ENCODE data around the gene PDZD2. TPM values are rescaled to one million over a fixed set of nuclear protein-coding genes. Genes with fewer than 3 reads are reported as not detected.

The PDZD2 gene
- total and polyA plus RNA-seq, 7 donors, result 1.2 to 11.7 (median 7.1) TPM

DNA sequence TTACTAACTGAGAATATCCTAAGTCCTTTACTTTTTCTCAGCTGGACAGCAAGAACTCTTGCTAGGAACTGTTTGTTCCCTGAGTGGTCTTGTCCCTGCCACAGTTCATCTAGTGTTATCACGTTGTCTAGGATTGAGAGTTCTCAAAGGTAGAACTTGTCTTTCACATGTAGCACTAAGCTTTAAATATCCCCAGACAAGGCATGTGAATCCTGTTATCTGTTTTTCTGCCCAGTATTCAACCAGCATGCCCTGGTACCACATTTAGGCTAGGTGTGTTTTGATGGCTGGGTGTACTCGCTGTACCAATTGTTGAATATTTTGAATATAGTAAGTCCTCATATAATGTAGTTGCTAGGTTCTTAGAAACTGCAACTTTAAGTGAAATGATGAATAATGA lies 27.9 kb upstream of the PDZD2 start:
- TF ChIP-seq POLR2A (IDR thresholded peaks at IDR 0.05), result no peak
- no peak for TF ChIP-seq POLR2AphosphoS5 (IDR thresholded peaks at IDR 0.05)
- Histone ChIP-seq H3K27ac (no peak overlapping the region), H3K27me3 (no peaks in the 10 kb centered on the region), H3K4me3 (no peak overlapping the region), H3K36me3 (no peaks in the 10 kb centered on the region), H3K4me1 (no peaks in the 10 kb centered on the region), H3K9me3 (no peaks in the 10 kb centered on the region)
- intact Hi-C loops (cut with DNase I), result no loop called here
- no peak for DNase-seq
- WGBS, 2 donors, result 79 to 92% methylated on average over 2 of the region's 2 CpGs

DNA sequence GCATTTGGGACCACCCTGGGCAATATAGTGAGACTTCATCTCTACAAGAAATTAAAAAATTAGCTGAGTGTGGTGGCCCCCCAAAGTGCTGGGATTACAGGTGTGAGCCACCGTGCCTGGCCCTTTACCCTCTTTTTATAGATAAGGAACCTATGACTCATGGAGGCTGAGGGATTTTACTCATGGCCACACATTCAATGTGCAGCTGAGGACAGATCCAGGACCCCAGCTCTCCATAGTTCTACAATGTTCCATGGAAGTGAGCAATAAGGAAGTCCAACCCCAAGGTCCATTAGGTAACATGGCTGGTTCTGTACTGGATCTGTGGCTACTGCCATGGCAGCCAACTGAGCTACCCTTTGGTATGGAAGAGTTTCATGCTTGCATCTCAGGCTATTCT lies 25.3 kb upstream of the PDZD2 start:
- TF ChIP-seq EP300 (IDR thresholded peaks at IDR 0.05) (no peak), POLR2A (IDR thresholded peaks at IDR 0.05) (no peak), POLR2AphosphoS5 (IDR thresholded peaks at IDR 0.05) (no peak)
- TF ChIP-seq, protein P1, sequence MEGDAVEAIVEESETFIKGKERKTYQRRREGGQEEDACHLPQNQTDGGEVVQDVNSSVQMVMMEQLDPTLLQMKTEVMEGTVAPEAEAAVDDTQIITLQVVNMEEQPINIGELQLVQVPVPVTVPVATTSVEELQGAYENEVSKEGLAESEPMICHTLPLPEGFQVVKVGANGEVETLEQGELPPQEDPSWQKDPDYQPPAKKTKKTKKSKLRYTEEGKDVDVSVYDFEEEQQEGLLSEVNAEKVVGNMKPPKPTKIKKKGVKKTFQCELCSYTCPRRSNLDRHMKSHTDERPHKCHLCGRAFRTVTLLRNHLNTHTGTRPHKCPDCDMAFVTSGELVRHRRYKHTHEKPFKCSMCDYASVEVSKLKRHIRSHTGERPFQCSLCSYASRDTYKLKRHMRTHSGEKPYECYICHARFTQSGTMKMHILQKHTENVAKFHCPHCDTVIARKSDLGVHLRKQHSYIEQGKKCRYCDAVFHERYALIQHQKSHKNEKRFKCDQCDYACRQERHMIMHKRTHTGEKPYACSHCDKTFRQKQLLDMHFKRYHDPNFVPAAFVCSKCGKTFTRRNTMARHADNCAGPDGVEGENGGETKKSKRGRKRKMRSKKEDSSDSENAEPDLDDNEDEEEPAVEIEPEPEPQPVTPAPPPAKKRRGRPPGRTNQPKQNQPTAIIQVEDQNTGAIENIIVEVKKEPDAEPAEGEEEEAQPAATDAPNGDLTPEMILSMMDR (IDR thresholded peaks at IDR 0.05), result no peak
- Histone ChIP-seq H3K27me3 (no peaks in the 10 kb centered on the region), H3K4me1 (no peaks in the 10 kb centered on the region), H3K9me3 (peaks cover 0 to 3% (median 0%) of the 10 kb centered on the region in 4 donors), H3K27ac (no peak overlapping the region), H3K36me3 (no peaks in the 10 kb centered on the region), H3K4me3 (no peak overlapping the region)
- 27 to 59% methylated on average over 1 of the region's 1 CpG for WGBS, 2 donors
- DNase-seq, result no peak
- intact Hi-C loops (cut with DNase I), result no loop called here

DNA sequence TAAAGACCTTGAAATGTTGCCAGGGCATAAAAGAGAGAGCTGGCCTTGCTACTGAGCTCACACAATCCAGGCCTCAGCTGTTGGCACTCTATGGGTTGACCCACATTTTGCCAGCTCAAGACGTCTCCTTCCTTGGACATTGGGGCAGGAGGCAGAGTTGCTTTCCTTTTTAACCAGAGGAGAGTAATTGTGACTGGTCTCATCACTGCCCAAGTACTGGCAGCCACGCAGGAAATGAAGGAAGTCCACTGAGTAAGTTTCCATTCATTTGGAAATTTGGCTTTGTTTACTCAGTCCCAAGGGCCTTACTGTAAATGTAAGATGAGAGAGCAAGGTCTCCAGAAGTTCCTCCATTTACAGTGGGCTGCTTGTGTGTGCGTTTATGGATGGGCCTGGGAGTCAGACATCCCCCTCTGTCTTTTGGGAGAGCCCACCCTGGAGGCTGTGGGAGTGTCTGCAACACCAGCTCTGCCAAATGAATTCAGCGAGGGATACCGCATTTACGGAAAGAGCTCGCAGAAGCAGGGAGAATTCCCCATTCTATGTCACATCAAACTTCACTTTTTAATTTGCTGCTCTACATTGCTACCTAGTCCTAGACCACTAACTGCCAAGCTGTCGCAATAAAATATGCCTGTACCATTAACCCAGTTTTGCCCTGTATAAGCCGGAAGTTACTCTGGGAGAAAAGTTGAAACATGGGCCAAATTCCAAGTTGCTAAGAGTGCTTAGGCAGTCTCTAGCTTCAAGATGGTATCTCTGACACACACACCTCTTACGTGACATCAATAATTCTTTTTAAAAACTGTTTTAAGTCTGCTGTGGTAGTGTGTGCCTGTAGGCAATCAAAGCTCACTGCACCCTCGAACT lies 24.5 kb upstream of the PDZD2 start:
- intact Hi-C loops (cut with DNase I), result no loop called here
- no peaks in the 10 kb centered on the region for H3K4me1 ChIP-seq
- H3K27me3 ChIP-seq, result peaks cover 0 to 3% (median 0%) of the 10 kb centered on the region in 3 donors
- H3K4me3 ChIP-seq, result no peak overlapping the region
- TF ChIP-seq POLR2AphosphoS5 (IDR thresholded peaks at IDR 0.05), result no peak
- TF ChIP-seq, protein P1 (IDR thresholded peaks at IDR 0.05), result no peak
- no peak for TF ChIP-seq POLR2A (IDR thresholded peaks at IDR 0.05)
- no peak for TF ChIP-seq EP300 (IDR thresholded peaks at IDR 0.05)
- no peak for DNase-seq
- peaks cover 0 to 3% (median 0%) of the 10 kb centered on the region in 4 donors for H3K9me3 ChIP-seq
- H3K27ac ChIP-seq, result no peak overlapping the region
- no peaks in the 10 kb centered on the region for H3K36me3 ChIP-seq
- 57 to 66% methylated on average over 11 of the region's 11 CpGs for WGBS, 2 donors

DNA sequence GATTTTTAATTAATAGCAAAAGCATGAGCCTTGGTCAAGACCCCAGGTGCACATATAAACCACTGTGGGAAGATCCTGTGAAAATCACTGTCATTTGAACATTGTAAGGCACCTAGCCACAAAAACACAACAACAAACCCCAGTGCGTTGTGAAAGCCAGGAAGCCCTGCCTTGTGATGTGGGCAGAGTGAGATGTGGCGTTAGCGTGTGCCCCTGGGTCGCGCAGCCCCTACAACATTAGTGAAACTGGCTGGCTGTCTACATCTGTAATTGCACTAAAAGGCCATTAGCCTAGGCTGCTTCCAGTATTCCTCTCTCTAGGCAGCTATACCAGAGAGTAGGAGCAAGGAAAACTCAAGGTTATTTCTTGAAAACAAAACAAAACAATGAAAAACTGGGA lies 21.1 kb upstream of the PDZD2 start:
- no peak overlapping the region for H3K4me3 ChIP-seq
- intact Hi-C loops (cut with DNase I), result no loop called here
- peaks cover 0 to 4% (median 0%) of the 10 kb centered on the region in 3 donors for H3K27me3 ChIP-seq
- peaks cover 0 to 3% (median 0%) of the 10 kb centered on the region in 4 donors for H3K9me3 ChIP-seq
- WGBS, 2 donors, result 54 to 76% methylated on average over 5 of the region's 5 CpGs
- H3K27ac ChIP-seq, result no peak overlapping the region
- no peaks in the 10 kb centered on the region for H3K36me3 ChIP-seq
- TF ChIP-seq, protein P1 (IDR thresholded peaks at IDR 0.05), result no peak
- TF ChIP-seq POLR2A (IDR thresholded peaks at IDR 0.05) (no peak), EP300 (IDR thresholded peaks at IDR 0.05) (no peak), POLR2AphosphoS5 (IDR thresholded peaks at IDR 0.05) (no peak)
- no peaks in the 10 kb centered on the region for H3K4me1 ChIP-seq
- no peak for DNase-seq

DNA sequence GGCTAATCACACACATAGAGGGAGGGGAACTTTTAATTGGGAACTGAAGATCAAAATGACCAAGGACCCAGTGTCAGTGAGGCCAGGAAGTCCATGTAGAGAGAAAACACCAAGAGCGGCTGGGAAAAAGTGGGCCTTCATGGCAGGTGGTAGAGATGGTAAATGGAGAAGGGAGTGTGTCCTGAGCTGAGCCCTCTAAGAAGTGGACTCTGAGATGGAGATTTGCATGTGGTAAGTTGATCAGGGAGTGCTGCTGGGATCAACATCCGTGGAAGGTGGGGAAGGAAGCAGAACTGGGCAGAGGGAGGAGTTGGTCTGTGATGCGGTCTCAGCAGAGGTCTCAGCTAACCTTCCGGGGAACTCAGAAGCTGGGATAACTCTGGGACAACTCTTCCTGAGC lies 18.9 kb upstream of the PDZD2 start:
- Histone ChIP-seq H3K4me3 (no peak overlapping the region), H3K36me3 (no peaks in the 10 kb centered on the region), H3K9me3 (peaks cover 0 to 3% (median 0%) of the 10 kb centered on the region in 4 donors), H3K27me3 (peaks cover 0 to 4% (median 0%) of the 10 kb centered on the region in 3 donors), H3K27ac (no peak overlapping the region), H3K4me1 (no peaks in the 10 kb centered on the region)
- no peak for DNase-seq
- TF ChIP-seq POLR2A (IDR thresholded peaks at IDR 0.05) (no peak), POLR2AphosphoS5 (IDR thresholded peaks at IDR 0.05) (no peak), EP300 (IDR thresholded peaks at IDR 0.05) (no peak)
- TF ChIP-seq, protein P1 (IDR thresholded peaks at IDR 0.05), result no peak
- 84 to 87% methylated on average over 4 of the region's 4 CpGs for WGBS, 2 donors
- intact Hi-C loops (cut with DNase I), result no loop called here

All from sigmoid colon (tissue), 7 donors.